Head of caudate nucleus (tissue), 42 donors: Measurements from ENCODE around the gene FARS2.

Experiments used
- DNase-seq, 42 donors: peaks; one replicate each; pipeline versions ENCODE4 v3.0.0 to v3.0.0-alpha.2; 2020 to 2021; ENCODE audit warnings: mixed read lengths in 7 of 42
- intact Hi-C: fragments of 100-400 bp; cut with DNase I; formaldehyde crosslinking; loops from one replicate; pipeline ENCODE4 v1.15.0; 2022

Gene FARS2

DNA sequence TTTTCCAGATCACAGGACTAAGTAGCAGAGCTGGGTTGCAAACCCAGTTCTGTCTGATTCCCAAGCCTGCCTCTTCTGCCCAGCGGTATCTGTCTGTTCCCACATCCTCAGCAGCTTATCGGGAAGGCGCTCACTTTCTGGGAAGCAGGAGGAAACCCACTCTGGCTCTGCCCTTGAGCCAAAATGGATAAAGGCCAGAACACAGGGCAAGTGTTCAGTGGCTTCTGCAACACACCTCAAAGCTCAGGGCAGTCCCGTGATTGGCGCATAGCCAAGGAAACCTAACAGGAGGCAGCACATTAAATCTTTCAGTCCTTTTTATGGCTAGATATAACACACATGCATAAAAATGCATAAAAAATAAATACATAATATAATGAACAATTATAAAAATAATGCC lies 483.2 kb downstream of the FARS2 start:
- intact Hi-C loops = no loop called here

DNA sequence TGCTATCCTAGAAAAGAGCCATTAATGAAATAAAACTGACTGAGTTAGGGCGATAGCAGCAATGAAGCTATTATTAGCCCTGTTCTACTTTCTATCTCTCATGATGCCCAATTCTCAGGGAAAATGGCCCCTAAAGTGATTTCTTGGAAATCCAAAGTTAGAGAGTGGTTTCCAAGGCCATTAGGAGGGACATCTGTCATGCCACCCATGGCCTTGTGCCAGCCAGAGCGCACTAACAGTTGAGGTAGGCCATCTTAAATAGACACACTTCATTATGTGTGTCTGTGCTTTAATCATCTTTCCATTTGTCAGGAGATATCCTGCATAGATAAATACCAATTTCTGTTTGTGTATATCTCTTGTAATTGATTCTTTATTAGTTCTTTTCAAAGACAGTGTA lies 483.8 kb downstream of the FARS2 start:
- no peak for DNase-seq
- intact Hi-C loops = no loop called here

More for the DNA sequence above, 483.2 kb downstream of the FARS2 start:
- no peak for DNase-seq

DNA sequence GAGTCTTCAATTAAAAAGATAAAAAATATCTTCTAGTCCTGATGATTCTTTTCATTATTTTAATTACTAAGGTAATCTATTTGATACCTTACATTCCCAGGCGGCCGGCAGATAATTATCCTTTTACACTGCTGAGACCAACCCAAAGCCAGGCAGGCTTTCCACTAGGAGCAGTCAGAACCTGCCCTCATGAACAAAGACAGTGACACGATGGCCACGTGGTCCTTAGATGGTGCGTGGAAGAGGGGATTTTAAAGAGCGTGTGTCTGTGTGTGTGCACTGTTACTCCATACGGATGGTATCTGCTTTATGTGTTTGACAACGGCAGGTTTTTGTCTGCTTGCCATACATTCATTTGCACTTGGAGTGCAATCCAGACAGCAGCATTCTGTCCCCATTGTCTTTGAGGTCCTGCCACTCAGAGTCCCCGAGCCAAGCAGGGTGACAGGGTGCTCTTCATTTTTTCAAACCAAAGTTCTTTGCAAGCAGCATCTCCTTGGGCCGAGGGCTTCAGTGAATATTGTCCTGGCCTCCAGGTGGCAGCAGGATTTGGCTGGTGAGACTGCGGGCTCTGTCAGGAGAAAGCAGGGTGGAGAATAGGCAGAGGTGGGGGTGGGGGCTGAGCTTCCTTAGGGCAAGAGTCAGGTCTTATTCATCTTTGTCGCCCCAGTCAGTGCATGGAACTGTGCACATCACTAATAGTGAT lies 484.9 kb downstream of the FARS2 start:
- DNase-seq = peak in 1 of 42 donors; percentile 23
- intact Hi-C loops = no loop called here

DNA sequence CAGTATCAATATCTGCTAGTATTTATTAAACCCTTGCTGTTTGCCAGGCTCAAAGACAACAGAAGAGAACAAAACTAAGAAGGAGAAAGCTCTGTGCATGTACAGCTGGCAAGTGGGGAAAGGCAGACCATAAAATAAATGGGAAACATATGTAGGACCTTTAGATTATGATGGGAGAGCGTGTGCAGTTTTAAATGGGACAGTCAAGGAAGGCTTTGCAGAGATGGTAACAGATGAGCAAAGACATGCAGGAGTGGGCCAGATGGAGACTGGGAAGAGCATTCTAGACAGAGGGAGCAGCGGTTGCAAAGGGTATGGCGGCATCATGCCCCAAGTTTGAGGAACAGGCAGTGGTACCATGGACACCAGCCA lies 485.4 kb downstream of the FARS2 start:
- DNase-seq = no peak
- intact Hi-C loops = no loop called here

DNA sequence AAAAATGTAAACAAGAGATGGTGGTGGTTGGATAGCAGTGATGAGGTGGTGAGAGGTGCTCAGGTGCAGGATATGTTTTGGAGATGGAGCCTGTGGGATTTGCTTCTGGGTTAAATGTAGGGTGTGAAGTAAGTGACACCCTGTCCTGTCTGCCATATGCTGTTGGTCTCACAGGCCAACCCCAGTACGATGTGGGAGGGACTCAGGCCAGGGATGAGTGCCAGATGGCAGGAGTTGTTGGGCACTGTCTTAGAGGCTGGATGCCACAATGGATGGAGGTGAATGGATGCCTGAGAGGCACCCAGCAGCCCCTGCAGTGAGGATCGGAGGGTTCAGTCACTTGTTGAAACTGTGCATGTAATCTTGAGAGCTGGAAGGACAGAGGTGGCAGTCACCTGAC lies 486.1 kb downstream of the FARS2 start:
- intact Hi-C loops = no loop called here
- no peak for DNase-seq

DNA sequence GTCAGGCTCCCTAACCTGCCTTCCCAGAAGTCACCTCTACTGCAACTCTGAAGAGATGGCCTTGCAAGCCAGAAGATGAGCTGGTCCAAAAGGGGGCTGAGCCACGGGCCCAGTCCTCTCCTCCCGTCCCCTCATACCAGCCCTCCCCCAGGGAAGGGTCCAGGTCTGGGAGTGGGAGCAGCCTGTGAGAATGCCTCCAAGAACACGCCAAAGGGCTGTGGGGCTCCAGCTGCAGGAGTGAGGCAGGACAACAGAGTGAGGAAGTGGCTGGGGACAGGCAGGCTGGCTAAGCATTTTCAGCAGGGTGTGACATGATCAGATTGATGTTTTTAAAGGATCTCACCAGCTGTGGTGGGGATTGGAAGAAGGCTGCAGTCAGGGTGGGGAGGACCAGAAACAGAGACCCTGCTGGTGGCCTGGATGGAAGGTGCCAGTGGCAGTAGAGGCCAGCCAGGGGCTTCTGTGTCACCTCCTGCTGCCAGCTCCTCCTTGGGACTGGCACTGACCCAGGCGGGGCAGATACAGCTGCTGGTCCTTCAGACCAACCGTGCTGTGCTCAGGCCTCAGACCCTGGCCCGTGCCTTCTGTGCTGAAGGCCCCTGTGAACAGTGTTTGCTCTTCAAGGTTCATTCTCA lies 487.8 kb downstream of the FARS2 start:
- intact Hi-C loops = no loop called here
- DNase-seq = no peak

DNA sequence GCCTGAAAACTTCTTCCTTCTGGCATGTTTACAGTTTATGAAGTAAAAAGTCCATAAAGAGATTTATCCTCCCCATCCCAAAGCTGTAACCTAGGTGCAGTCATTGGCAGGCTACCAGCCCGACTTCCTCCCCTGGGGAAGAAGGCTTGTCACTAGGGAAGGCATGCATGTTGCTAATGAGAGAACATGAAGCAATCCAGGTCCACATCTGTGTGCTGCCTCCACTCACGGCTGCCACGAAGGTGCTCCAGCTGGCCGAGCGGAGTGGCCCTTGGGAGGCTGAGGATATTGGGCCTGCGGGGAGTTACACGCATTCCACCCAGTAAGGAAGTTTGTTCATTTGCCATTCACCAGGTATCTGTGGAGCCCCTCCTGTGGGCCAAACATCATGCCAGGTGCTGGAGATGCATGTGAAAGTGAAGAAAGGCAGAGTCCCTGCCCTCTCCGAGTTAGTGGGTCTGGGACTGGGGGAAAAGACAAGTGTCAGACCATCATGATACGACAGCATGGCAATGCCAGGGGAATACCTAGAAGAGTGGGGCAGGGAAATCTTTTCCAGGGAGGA lies 488.4 kb downstream of the FARS2 start:
- intact Hi-C loops = no loop called here
- DNase-seq = no peak

DNA sequence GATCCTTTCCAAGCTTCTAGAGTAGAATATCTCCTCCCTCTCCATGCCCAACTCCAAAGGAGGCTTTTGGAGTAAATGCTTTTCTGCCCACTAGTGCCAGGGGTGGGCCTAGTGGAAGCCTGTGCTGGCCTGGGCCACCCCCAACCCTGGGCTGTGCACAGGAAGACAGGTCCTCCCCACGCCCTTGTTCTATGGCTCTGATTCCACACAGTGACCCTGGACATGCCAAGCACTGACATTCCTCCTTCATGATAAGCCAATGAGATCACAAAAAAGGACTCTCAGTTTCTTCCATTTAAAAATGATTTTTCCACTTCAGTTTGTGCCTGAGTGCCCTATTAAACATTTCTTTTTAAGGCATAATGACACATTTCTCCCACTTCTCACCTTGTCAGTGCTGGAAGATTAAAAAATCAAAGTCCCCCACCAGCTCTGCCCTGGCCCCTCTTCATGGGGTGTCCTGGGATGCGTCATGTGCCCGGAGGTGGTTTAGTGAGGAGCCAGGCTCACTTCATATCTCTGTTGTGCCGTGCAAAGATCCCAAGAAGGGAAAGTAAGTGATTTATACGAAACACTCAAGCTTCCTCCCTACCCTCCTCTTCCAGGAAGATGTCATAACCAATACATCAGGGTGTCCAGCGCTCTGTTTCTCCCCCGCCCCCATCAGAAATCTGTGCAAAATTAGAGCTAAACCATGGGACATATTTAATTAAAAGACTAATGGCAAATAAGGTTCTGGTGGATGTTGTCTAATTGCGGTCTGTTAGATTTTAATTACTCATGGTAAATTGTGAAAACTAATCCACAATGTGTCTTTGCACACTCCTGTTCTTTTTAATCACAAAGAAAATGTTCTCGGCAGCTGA lies 490.4 kb downstream of the FARS2 start:
- DNase-seq = no peak

DNA sequence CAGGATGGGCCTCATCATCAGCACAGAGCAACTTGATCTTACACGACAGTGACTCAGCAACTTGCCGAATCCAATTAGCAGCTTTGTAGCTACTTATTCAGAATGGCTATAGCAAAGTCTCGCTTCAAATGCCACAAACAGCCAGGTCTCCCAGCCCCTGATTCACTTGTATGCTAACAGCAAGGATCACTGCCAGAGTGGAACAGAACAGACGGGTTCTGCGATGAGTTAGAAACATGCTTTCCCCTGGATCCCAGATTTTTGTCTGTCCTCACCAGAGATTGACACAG lies 491.0 kb downstream of the FARS2 start:
- DNase-seq = peak in 29 of 42 donors; percentile 16 to 84 (median 47)
- intact Hi-C loops = no loop called here

More for the DNA sequence above, 490.4 kb downstream of the FARS2 start:
- intact Hi-C loops = no loop called here

DNA sequence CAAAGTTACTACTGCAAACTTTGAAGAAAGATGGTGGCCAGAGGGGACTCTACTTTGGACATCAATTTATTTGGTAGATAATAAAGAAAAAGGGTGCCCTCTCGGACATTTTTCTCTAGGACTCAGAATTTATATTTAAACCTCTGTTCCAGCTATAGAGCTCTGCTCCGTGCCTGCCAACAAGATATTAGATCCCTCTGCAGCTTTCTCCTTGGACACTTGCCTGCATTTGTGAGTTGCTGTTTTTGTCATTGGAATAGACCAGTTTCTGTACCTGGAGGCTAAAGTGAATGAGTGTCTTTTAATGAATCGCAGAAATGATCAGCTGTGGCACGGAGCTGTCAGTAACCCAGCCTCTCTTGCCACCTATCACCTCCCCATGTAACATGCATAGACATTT lies 491.9 kb downstream of the FARS2 start:
- DNase-seq = no peak
- intact Hi-C loops = no loop called here

DNA sequence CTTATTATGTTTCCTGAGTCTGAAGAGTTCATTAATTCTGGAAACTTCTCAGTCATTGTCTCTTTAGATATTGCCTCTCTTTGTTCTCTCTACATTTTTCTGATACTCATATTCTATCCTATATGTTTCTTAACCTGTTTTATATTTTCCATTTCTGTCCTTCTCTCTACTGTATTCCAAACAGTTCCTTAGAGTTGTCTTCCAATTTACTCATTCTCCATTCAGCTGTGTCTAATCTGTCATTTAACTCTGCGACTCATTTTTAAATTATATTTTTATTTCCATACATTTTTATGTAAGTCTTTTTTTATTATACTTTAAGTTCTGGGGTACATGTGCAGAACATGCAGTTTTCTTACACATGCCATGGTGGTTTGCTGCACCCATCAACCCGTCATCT lies 493.6 kb downstream of the FARS2 start:
- intact Hi-C loops = no loop called here

DNA sequence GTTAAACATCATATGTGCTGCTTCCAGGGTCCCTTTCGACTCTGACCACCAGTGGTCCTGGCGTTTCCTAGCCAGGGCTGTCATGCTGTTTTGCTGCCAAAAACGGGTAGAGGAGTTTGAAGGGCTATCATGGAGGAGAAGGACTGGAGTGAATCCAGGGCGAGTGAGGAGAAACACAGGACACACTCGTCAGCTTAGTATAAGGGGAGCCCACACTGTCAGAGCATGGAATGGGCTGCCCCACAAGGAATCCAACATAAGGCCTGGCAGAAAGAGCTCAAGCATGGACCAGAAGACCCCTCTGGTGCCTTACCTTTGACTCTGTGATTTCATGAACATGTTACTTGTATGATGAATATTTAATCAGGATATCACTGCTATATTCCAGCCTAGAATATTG lies 498.3 kb downstream of the FARS2 start:
- no peak for DNase-seq
- intact Hi-C loops = no loop called here

More for the DNA sequence above, 493.6 kb downstream of the FARS2 start:
- DNase-seq = no peak

DNA sequence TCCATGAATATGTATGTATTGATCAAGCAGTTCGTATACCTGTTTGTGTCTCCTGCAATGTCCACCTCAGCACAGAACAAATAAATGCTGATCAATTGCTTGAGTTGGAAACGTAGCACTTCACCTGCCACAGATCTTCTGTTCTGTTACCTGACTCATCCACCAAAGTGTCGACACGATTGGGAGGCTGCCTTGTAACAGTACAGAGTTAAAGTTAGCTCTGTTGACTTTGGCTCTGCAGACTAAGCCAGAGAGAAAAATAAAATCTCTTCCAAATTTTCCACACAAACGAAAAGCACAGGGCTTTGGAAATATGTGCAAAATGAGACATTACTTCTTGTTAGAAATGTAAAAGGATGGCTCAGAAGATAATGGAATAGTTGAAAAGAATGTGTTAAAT lies 500.1 kb downstream of the FARS2 start:
- intact Hi-C loops = no loop called here
- no peak for DNase-seq

DNA sequence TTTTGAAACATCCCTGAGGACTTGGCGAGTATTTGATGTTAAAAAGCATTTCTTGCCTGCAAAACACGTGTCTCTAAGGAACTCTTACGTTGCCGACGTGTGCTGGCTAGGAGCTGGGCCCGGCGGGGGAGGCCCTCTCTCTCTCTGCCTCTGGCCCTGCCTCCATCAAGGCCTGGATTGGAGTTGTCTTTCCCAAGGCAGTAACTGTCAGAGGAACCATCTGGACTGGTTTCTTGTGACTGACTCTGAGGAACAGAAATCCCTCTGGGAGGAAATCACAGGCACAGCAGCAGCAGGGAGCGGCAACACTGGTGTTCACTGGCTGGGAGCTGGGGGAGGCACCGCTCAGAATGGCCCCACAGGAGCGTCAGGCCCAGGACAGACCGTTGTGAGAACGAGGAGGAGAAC lies 501.3 kb downstream of the FARS2 start:
- DNase-seq = no peak
- intact Hi-C loops = no loop called here

DNA sequence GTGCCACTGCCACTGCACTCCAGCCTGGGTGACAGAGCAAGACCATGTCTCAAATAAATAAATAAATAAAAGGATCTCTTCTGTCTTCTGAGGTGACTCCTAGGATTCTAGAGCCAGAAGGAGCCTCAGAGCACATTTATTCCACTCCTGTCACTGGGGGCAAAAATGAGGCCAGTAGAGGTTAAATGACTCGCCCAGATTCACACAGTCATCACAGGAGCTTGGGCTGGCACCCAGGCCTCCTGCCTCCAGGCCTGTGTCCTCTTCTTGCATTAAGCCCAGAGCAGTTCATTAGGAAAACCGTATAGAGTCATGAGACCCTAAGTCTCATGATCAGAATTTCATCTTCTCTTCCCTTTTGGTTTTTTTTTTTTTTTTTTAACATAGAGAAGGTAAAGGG lies 502.1 kb downstream of the FARS2 start:
- no peak for DNase-seq
- intact Hi-C loops = no loop called here

DNA sequence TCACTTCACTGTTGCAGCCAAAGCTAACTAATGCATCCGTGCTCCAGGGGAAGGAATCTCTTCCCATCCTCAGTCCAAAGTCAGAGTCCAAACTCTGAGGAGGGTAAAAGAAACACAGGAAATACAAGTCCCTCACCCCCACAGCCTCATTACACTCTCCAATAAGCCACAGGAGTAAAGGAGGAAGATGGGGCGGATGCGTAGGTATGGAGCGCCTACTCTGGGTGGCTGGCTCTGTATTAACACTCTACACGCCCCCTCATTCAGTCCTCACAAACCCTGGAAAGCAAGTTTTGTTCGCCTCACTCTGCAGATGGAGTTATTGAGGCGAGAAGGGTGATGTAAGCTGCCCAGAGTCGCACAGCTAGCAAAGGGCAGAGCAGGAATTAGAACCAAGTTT lies 502.6 kb downstream of the FARS2 start:
- intact Hi-C loops = no loop called here
- peak in 12 of 42 donors; percentile 18 to 68 (median 36) for DNase-seq

DNA sequence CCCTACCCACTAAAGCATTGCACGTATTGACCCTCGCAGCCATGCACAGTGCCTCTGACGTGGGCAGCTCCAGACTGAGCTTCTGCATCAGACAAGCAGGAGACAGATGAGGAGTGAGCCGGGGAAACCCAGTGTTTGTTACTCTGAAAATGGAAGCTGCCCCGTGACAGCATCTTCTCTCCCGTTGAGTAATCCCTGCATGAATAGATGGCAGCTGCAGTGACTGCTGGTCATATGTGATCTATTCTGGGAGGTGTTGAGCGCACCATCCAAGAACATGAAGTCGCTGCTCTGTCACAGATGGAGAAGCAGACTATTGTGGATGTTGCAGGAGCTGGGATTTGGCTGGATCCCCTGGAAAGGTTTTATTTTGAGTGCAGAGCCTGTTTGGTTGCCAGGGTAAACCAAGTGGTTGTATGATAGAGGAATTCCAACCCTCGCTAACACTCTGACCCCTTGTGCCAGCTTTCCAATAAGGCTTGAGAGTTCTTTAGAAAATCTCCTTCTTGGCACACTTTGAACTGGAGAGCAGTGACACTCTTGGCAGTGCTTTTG lies 503.2 kb downstream of the FARS2 start:
- DNase-seq = peak in 18 of 42 donors; percentile 15 to 58 (median 30)
- intact Hi-C loops = no loop called here

DNA sequence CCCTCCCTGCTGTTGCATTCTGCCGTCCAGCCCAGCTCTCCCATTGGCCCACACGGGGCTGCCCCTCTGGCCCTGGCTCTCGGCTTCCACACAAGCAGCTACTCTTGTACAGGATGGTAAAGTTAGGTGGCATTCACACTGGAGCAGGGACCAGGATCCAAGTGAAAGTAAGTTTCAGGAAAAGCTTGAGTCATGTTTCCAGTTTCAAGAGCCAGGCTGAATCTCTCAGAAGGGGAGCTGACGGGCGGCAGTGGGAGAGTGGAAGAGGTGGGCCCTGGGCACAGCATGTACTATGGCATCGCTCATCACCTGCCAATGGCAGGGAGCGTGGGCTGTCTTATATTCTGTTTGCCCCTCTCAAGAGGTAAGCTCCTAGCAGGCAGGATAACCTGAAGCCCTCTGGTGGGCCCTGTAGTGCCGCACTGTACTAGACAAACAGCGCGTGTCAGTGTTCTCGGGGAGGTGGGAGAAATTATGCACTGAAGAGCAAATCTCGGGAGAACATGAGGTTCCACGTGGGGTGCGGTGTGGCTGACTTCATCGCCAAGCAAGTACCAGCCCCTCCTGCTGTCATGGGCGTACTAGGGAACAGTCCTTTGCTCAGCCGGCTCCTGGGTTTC lies 503.9 kb downstream of the FARS2 start:
- intact Hi-C loops = no loop called here
- DNase-seq = peak in 9 of 42 donors; percentile 8 to 68 (median 39)

DNA sequence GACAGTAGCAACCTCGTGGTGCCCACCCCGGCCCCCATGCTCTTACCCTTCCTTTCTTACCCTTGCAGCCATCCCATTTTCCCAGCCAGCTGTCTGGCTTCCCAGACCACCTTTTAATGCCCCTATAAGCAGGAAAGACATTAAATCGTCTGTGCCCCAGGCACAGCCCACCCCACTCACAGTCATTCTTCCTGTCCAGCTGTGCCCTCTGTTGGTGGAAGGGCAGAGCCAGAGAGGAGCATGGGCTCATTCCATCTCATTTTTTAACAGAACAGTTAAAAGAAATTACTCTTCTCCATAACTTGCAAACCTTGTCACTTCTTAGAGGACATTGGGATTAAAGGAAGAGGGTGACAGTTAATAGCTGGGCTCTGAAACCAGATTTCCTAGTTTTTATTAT lies 504.9 kb downstream of the FARS2 start:
- peak in 1 of 42 donors; percentile 32 for DNase-seq
- intact Hi-C loops = no loop called here
